ENCODE results near the gene ECE1.
"Not testable (repeated sequence)": the region's sequence is repeated elsewhere in the genome, so short reads cannot be mapped to it uniquely, and the experiment has no call there.

ECE1 gene

GRCh38 chr1:21176586-21177555, 113.4 kb downstream of the ECE1 start, which contains the start of gene EIF4G3:
EIF4G3 (minus strand) TSS chr1:21176897; CDS start chr1:21002742, 174,155 bp downstream.
- ATAC-seq (peak; percentile 95), DNase-seq (peak; percentile 100)

- DNase-seq, result peak; percentile 51
Measured at GRCh38 chr1:21175670-21176581, 114.3 kb downstream of the ECE1 start.

GRCh38 chr1:21175324-21175669, 115.0 kb downstream of the ECE1 start:
- DNase-seq, result peak; percentile 45
- ATAC-seq, result no peak

More at GRCh38 chr1:21175670-21176581, 114.3 kb downstream of the ECE1 start:
- ATAC-seq, result no peak

- ATAC-seq (no peak), DNase-seq (no peak)
Measured at GRCh38 chr1:21174654-21175323, 115.5 kb downstream of the ECE1 start.

GRCh38 chr1:21174230-21174629, 116.0 kb downstream of the ECE1 start:
- ATAC-seq (no peak), DNase-seq (no peak)

- not testable (repeated sequence) for ATAC-seq
Measured at GRCh38 chr1:21173096-21173495, 117.2 kb downstream of the ECE1 start.

GRCh38 chr1:21170837-21171236, 119.4 kb downstream of the ECE1 start:
- not testable (repeated sequence) for DNase-seq, ATAC-seq

More at GRCh38 chr1:21173096-21173495, 117.2 kb downstream of the ECE1 start:
- not testable (repeated sequence) for DNase-seq

- DNase-seq (no peak), ATAC-seq (no peak)
Measured at GRCh38 chr1:21168444-21168843, 121.8 kb downstream of the ECE1 start.
